CD14-positive monocyte (primary cell): Measurements from ENCODE around the gene MYO5C. TPM values are rescaled to one million over a fixed set of nuclear protein-coding genes. Genes with fewer than 3 reads are reported as not detected.

ENCODE experiments used
- DNase-seq, 3 donors: peaks; one replicate each; pipeline ENCODE4 v3.0.0-alpha.2; 2011 to 2022
- H2AFZ ChIP-seq: 2 replicates; pipeline ENCODE4 v1.6.0; 2012; ENCODE audit warnings: mild to moderate bottlenecking, low read depth, low read length, inconsistent platforms; ENCODE audit not compliant: insufficient read depth, poor library complexity, severe bottlenecking
- H3K27ac ChIP-seq, 2 donors: 1 replicate in 1 of 2; 2 replicates in 1 of 2; pipeline ENCODE4 v1.5.1; 2012 to 2013; ENCODE audit warnings: low read length in 2 of 2, control low read depth in 1 of 2, inconsistent platforms in 1 of 2, low read depth in 1 of 2, mild to moderate bottlenecking in 1 of 2
- H3K27me3 ChIP-seq, 2 donors: one replicate each; pipeline versions ENCODE4 v1.6.0 to v1.6.1; 2011 to 2013; ENCODE audit warnings: low read length in 2 of 2; ENCODE audit not compliant: control insufficient read depth in 2 of 2, insufficient read depth in 2 of 2
- H3K36me3 ChIP-seq, 2 donors: replicated peaks in 1 of 2; 1 replicate in 1 of 2; 2 replicates in 1 of 2; pipeline versions ENCODE4 v1.5.1 to v1.6.1; 2012 to 2013; ENCODE audit warnings: low read length in 2 of 2, control low read depth in 1 of 2, inconsistent platforms in 1 of 2, mild to moderate bottlenecking in 1 of 2; ENCODE audit not compliant: insufficient read depth in 2 of 2, control insufficient read depth in 1 of 2
- H3K4me1 ChIP-seq, 2 donors: 1 replicate in 1 of 2; 2 replicates in 1 of 2; pipeline versions ENCODE4 v1.5.1 to v1.6.1; 2012 to 2013; ENCODE audit warnings: low read length in 2 of 2, control low read depth in 1 of 2, inconsistent platforms in 1 of 2, mild to moderate bottlenecking in 1 of 2, moderate library complexity in 1 of 2; ENCODE audit not compliant: insufficient read depth in 2 of 2, control insufficient read depth in 1 of 2
- H3K4me2 ChIP-seq: replicated peaks from 2 replicates; pipeline ENCODE3; 2012; ENCODE audit warnings: low read length, moderate library complexity, mild to moderate bottlenecking; ENCODE audit not compliant: poor library complexity, severe bottlenecking; ENCODE audit errors: extremely low read depth
- H3K4me3 ChIP-seq, 3 experiments: fragments of 200-600 bp in 1 of 3; sonication (generic) in 1 of 3; replicated peaks in 1 of 3; 1 replicate in 2 of 3; 2 replicates in 1 of 3; pipeline ENCODE4 v1.5.1; 2011 to 2013; ENCODE audit warnings: low read length in 3 of 3, mild to moderate bottlenecking in 3 of 3, control low read depth in 2 of 3, low read depth in 2 of 3, inconsistent platforms in 1 of 3, moderate library complexity in 1 of 3
- H3K79me2 ChIP-seq: 2 replicates; pipeline ENCODE4 v1.6.0; 2012; ENCODE audit warnings: mild to moderate bottlenecking, control low read depth, inconsistent platforms, low read length, moderate library complexity; ENCODE audit not compliant: insufficient read depth
- H3K9ac ChIP-seq: 2 replicates; pipeline ENCODE4 v1.6.0; 2017; ENCODE audit warnings: low read length, mild to moderate bottlenecking; ENCODE audit not compliant: insufficient read depth, poor library complexity, severe bottlenecking
- H3K9me3 ChIP-seq, 2 donors: replicated peaks in 1 of 2; 1 replicate in 1 of 2; 2 replicates in 1 of 2; pipeline versions ENCODE4 v1.5.1 to v1.6.1; 2012 to 2013; ENCODE audit warnings: low read length in 2 of 2, control low read depth in 1 of 2; ENCODE audit not compliant: control insufficient read depth in 1 of 2, insufficient read depth in 1 of 2
- H4K20me1 ChIP-seq: 2 replicates; pipeline ENCODE4 v1.6.0; 2012; ENCODE audit warnings: mild to moderate bottlenecking, low read length, control low read depth, moderate library complexity; ENCODE audit not compliant: insufficient read depth
- H3K27ac Mint-ChIP-seq, 7 donors: one replicate each; pipeline ENCODE4 v1.8.0; 2020; ENCODE audit warnings: mild to moderate bottlenecking in 7 of 7, mixed read lengths in 7 of 7, moderate library complexity in 6 of 7, inconsistent platforms in 2 of 7
- H3K27me3 Mint-ChIP-seq, 3 donors: one replicate each; pipeline ENCODE4 v1.8.0; 2021 to 2022; ENCODE audit warnings: low read depth in 3 of 3, mild to moderate bottlenecking in 3 of 3, mixed read lengths in 3 of 3, moderate library complexity in 3 of 3, inconsistent platforms in 1 of 3
- H3K36me3 Mint-ChIP-seq, 2 donors: one replicate each; pipeline ENCODE4 v1.8.0; 2020; ENCODE audit warnings: mixed read lengths in 2 of 2, inconsistent platforms in 1 of 2, mild to moderate bottlenecking in 1 of 2
- H3K4me1 Mint-ChIP-seq: one replicate; pipeline ENCODE4 v1.8.0; 2020; ENCODE audit warnings: mild to moderate bottlenecking, mixed read lengths
- H3K4me3 Mint-ChIP-seq, 2 donors: one replicate each; pipeline ENCODE4 v1.8.0; 2020; ENCODE audit warnings: mild to moderate bottlenecking in 2 of 2, mixed read lengths in 2 of 2, moderate library complexity in 1 of 2
- H3K9me3 Mint-ChIP-seq, 7 donors: one replicate each; pipeline ENCODE4 v1.8.0; 2020 to 2022; ENCODE audit warnings: mixed read lengths in 7 of 7, mild to moderate bottlenecking in 6 of 7, moderate library complexity in 6 of 7, inconsistent platforms in 2 of 7
- CTCF ChIP-seq: fragments of 200-600 bp; IDR thresholded peaks from one replicate; pipeline ENCODE4 v1.8.0; 2022; ENCODE audit warnings: antibody characterized with exemption, mild to moderate bottlenecking
- WGBS: methylation state at CpG from one replicate; pipeline ENCODE4 v1.1.5; 2013; ENCODE audit warnings: missing lambda C conversion rate; ENCODE audit not compliant: insufficient coverage; 5-methylcytosine and 5-hydroxymethylcytosine counted together
- intact Hi-C, 2 donors: fragments of 100-400 bp; cut with micrococcal nuclease; formaldehyde crosslinking; loops; one replicate each; pipeline versions ENCODE4 v1.15.0 to v1.15.1; 2023
- polyA plus RNA-seq, 3 donors: library from polyadenylated mRNA; depleted of rRNA in 1 of 3; unstranded in 2 of 3; stranded (reverse) in 1 of 3; fragments of 300-500 nt in 2 of 3; fragments of >200 nt in 1 of 3; fragmentation: Illumina TruSeq in 2 of 3; gene quantifications; 1 replicate in 2 of 3; 2 replicates in 1 of 3; pipeline ENCODE4 v1.2.3, GENCODE V29; 2012 to 2021

MYO5C gene
- polyA plus RNA-seq, 3 donors, result 0.20 TPM; not detected in 2

DNA sequence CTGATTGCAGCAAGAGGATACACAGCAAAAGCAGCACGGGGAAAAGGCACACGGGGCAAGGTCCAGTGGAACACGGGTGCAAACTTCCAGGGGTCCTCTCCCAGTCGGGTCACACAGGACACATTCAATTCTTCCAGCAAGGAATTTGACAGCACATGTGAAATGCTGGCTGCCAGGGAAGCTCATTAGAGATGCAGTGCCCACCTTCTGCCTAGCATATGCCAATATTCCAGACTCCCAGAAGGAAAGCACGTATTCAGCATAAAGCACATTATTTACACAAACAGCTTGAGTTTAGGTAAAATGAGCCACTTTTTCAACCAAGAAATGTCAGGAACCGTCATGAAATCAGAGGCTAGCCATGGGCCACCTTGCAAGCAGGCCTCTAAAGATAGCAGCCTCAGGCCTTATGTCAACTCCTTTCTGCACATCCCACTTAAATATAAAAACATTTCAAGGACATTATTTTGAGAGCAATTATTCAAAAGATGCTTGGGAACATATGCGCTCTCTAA lies 19.3 kb downstream of the MYO5C start:
- Mint-ChIP-seq H3K9me3 (no peaks in the 10 kb centered on the region), H3K27me3 (peaks cover 0 to 2% (median 0%) of the 10 kb centered on the region in 3 donors), H3K4me1 (no peaks in the 10 kb centered on the region), H3K36me3 (no peaks in the 10 kb centered on the region), H3K4me3 (no peak overlapping the region), H3K27ac (no peak overlapping the region)
- Histone ChIP-seq H3K79me2 (no peaks in the 10 kb centered on the region), H2AFZ (no peak overlapping the region), H3K4me2 (no peak overlapping the region), H3K4me3 (no peak overlapping the region), H3K9ac (no peak overlapping the region), H3K27me3 (no peaks in the 10 kb centered on the region), H3K27ac (no peak overlapping the region), H3K9me3 (no peaks in the 10 kb centered on the region), H3K36me3 (no peaks in the 10 kb centered on the region), H4K20me1 (no peaks in the 10 kb centered on the region), H3K4me1 (no peaks in the 10 kb centered on the region)
- 97% methylated on average over 6 of the region's 7 CpGs for WGBS
- intact Hi-C loops, result no loop called here
- no peak for TF ChIP-seq CTCF
- DNase-seq, result no peak

GRCh38 chr15:52263563-52264282 lies 31.9 kb downstream of the MYO5C start:
- no peak overlapping the region for H3K4me3 Mint-ChIP-seq
- H3K4me1 ChIP-seq, result peaks cover 12 to 13% of the 10 kb centered on the region in 2 donors
- intact Hi-C loops, result no loop called here
- H3K27ac Mint-ChIP-seq, result no peak overlapping the region
- no peaks in the 10 kb centered on the region for H3K36me3 Mint-ChIP-seq
- H3K4me1 Mint-ChIP-seq, result peaks cover 13% of the 10 kb centered on the region
- H3K9ac ChIP-seq, result no peak overlapping the region
- no peak overlapping the region for H3K4me2 ChIP-seq
- no peak overlapping the region for H3K27ac ChIP-seq
- no peak for TF ChIP-seq CTCF
- peaks cover 0 to 2% (median 0%) of the 10 kb centered on the region in 3 donors for H3K27me3 Mint-ChIP-seq
- H3K36me3 ChIP-seq, result no peaks in the 10 kb centered on the region
- no peaks in the 10 kb centered on the region for H3K27me3 ChIP-seq
- no peak for DNase-seq
- H4K20me1 ChIP-seq, result no peaks in the 10 kb centered on the region
- no peaks in the 10 kb centered on the region for H3K9me3 Mint-ChIP-seq
- no peaks in the 10 kb centered on the region for H3K9me3 ChIP-seq
- 90% methylated on average over 7 of the region's 11 CpGs for WGBS
- no peak overlapping the region for H2AFZ ChIP-seq
- no peak overlapping the region for H3K4me3 ChIP-seq
- H3K79me2 ChIP-seq, result no peaks in the 10 kb centered on the region
